Endothelial cell (in vitro differentiated cells): Measurements from ENCODE around the gene CRIP3. TPM values are rescaled to one million over a fixed set of nuclear protein-coding genes. Genes with fewer than 3 reads are reported as not detected.

Experiments
- DNase-seq: peaks from one replicate; pipeline ENCODE4 v3.0.0; 2021; ENCODE audit warnings: low spot score
- H3K27ac Mint-ChIP-seq: one replicate; pipeline ENCODE4 v1.8.0; 2021; ENCODE audit warnings: mixed read lengths, inconsistent platforms; ENCODE audit not compliant: unreplicated experiment
- H3K27me3 Mint-ChIP-seq: one replicate; pipeline ENCODE4 v1.8.0; 2021; ENCODE audit warnings: mild to moderate bottlenecking, moderate library complexity, mixed read lengths, inconsistent platforms; ENCODE audit not compliant: unreplicated experiment
- H3K36me3 Mint-ChIP-seq: one replicate; pipeline ENCODE4 v1.8.0; 2021; ENCODE audit warnings: mild to moderate bottlenecking, low read depth, mixed read lengths, inconsistent platforms; ENCODE audit not compliant: unreplicated experiment
- H3K4me1 Mint-ChIP-seq: one replicate; pipeline ENCODE4 v1.8.0; 2021; ENCODE audit warnings: mild to moderate bottlenecking, mixed read lengths, inconsistent platforms; ENCODE audit not compliant: unreplicated experiment
- H3K4me3 Mint-ChIP-seq: one replicate; pipeline ENCODE4 v1.8.0; 2021; ENCODE audit warnings: mild to moderate bottlenecking, mixed read lengths, inconsistent platforms; ENCODE audit not compliant: unreplicated experiment
- H3K9me3 Mint-ChIP-seq: one replicate; pipeline ENCODE4 v1.8.0; 2021; ENCODE audit warnings: mixed read lengths, inconsistent platforms; ENCODE audit not compliant: unreplicated experiment
- CTCF ChIP-seq: fragments of 200-600 bp; sonication (generic); IDR thresholded peaks from one replicate; pipeline ENCODE4 v1.5.0; 2021; ENCODE audit warnings: antibody characterized with exemption; ENCODE audit not compliant: unreplicated experiment
- total RNA-seq: library from RNA; stranded (reverse); fragmentation: NEBNext Ultra II Directional; extraction: Animal tissue kit (Norgen Biotek cat#: 25700); gene quantifications from one replicate; pipeline ENCODE4 v1.2.1, GENCODE V29; 2021; ENCODE audit not compliant: unreplicated experiment

CRIP3 gene
- total RNA-seq, 1 donor from 2014 or later = 1.1 TPM

GRCh38 chr6:43297644-43298564 lies 10.7 kb downstream of the CRIP3 start, which contains the start of gene SLC22A7:
Gene SLC22A7 (plus strand): TSS chr6:43298260. CDS start chr6:43298359, 99 bp downstream.
- Mint-ChIP-seq H3K36me3 (no peaks in the 10 kb centered on the region), H3K27ac (no peak within 1 kb of the TSS), H3K4me1 (no peaks in the 10 kb centered on the region), H3K9me3 (no peaks in the 10 kb centered on the region), H3K27me3 (peaks cover 8% of the 10 kb centered on the region), H3K4me3 (peak within 1 kb of the TSS; percentile 29)
- no peak for DNase-seq
- TF ChIP-seq CTCF = no peak

DNA sequence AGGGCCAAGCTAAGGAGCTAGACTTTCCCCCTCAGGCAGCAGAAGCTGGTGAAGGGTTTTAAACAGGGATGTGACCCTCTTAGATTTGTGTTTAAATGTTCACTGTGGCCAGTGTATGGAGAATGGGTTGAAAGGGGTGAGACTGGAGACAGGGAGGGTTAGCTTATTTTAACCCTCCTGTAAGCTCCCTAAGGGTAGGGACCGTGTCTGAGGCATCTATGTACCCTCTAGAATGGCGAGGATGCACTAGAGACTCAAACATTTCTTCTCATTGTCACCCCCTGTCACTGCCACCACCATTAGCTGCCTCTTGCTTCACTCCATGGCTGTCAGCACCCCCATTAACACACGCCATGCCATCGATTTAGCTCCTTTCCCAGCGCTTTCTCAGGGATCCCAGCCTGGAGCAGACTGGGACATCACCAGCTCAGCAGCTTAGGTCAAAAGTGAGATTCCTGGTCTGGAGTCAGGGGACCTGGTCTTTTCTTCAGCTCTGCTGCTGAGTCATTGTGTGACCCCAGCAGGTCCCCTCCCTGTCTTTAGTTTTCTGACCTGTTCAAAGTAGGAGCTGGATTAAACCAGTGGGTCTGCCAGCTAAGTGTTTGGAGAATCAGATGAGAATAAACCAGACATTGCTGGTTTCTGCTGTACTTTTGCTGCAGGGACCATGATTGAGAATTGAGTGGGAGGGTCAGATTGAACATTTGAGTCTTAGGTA lies 11.7 kb downstream of the CRIP3 start:
- Mint-ChIP-seq H3K4me3 (no peak overlapping the region), H3K27me3 (peaks cover 8% of the 10 kb centered on the region), H3K9me3 (no peaks in the 10 kb centered on the region), H3K36me3 (no peaks in the 10 kb centered on the region), H3K4me1 (no peaks in the 10 kb centered on the region), H3K27ac (no peak overlapping the region)
- TF ChIP-seq CTCF = no peak
- no peak for DNase-seq

DNA sequence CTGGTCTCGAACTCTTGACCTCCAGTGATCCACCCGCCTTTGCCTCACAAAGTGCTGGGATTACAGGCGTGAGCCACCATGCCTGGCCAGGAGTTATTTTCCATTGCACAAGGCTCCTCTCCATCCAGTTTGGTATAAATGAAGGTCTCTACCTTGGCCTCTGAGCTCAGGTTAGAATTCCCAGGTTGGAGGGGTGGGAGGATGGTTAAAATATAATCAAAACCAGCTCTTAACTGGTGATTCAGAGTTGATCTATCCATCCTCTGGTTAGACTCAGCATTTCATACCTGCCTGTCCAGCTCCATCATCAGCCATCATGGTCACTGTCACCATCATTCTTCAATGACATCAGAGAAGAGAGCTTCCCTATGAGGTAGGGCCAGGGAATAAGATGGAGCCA lies 13.2 kb downstream of the CRIP3 start:
- Mint-ChIP-seq H3K27me3 (peaks cover 7% of the 10 kb centered on the region), H3K4me3 (no peak overlapping the region), H3K27ac (no peak overlapping the region), H3K36me3 (no peaks in the 10 kb centered on the region), H3K9me3 (no peaks in the 10 kb centered on the region), H3K4me1 (no peaks in the 10 kb centered on the region)
- TF ChIP-seq CTCF = no peak
- no peak for DNase-seq

DNA sequence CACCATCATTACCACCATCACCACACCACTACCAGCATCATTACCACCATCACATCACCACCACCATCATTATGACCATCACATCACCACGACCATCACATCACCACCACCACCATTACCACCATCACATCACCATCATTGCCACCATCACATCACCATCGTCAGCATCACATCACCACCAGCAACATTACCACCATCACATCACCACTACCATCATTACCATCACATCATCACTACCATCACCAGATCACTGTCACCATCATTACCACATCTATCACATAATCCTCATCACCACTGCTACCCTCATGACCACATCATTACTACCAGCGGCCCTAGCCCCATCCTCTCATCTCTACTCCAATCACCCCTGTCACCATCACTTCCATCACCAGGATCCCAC lies 14.1 kb downstream of the CRIP3 start:
- peaks cover 9% of the 10 kb centered on the region for H3K27me3 Mint-ChIP-seq
- H3K36me3 Mint-ChIP-seq = no peaks in the 10 kb centered on the region
- DNase-seq = no peak
- no peaks in the 10 kb centered on the region for H3K4me1 Mint-ChIP-seq
- H3K4me3 Mint-ChIP-seq = no peak overlapping the region
- no peak overlapping the region for H3K27ac Mint-ChIP-seq
- no peaks in the 10 kb centered on the region for H3K9me3 Mint-ChIP-seq
- TF ChIP-seq CTCF = no peak

GRCh38 chr6:43293698-43294097 lies 14.9 kb downstream of the CRIP3 start:
- no peaks in the 10 kb centered on the region for H3K36me3 Mint-ChIP-seq
- no peak for TF ChIP-seq CTCF
- peaks cover 5% of the 10 kb centered on the region for H3K27me3 Mint-ChIP-seq
- no peak for DNase-seq
- no peaks in the 10 kb centered on the region for H3K9me3 Mint-ChIP-seq
- H3K4me3 Mint-ChIP-seq = no peak overlapping the region
- H3K27ac Mint-ChIP-seq = no peak overlapping the region
- no peaks in the 10 kb centered on the region for H3K4me1 Mint-ChIP-seq
